ENCODE results near the gene ST6GALNAC2. TPM values are rescaled to one million over a fixed set of nuclear protein-coding genes. Genes with fewer than 3 reads are reported as not detected.

The ST6GALNAC2 gene
- total RNA-seq, 1 donor from 2014 or later: not detected

DNA sequence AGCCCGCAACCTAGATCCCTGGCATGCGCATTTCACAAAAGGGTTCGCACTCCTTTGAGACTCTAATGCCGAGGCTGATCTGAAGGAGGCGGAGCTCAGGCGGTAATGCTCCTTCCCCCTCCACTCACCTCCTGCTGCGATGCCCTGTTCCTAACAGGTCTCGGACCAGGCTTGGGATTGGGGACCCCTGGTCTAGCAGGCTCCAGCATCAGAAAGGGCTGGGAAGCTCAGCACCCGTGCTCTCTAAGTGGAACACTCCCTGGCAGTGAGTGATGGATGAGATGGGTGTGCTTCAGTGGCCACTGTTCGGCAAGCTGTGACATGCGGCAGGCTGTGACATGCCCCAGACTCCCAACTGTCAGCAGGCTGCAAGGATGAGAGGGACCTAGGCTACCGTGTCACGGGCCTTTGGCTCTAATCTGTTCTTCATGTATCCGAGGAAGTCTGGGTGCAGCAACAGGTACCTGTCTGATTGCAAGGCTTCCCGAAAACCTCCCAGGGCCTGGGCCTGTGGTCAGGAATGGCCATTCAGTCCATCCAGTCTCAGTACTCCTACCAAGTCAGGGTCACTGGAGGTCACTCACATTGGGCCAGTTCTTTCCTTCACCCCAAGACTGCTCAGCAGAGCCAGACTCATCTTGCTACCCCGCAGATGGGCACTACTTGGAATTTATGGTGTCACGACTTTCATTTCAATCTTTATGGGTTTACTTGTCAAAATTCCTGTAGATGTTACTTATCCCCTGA lies 1.3 kb upstream of the ST6GALNAC2 start:
- H3K27me3 Mint-ChIP-seq: peaks cover 68% of the 10 kb centered on the region

DNA sequence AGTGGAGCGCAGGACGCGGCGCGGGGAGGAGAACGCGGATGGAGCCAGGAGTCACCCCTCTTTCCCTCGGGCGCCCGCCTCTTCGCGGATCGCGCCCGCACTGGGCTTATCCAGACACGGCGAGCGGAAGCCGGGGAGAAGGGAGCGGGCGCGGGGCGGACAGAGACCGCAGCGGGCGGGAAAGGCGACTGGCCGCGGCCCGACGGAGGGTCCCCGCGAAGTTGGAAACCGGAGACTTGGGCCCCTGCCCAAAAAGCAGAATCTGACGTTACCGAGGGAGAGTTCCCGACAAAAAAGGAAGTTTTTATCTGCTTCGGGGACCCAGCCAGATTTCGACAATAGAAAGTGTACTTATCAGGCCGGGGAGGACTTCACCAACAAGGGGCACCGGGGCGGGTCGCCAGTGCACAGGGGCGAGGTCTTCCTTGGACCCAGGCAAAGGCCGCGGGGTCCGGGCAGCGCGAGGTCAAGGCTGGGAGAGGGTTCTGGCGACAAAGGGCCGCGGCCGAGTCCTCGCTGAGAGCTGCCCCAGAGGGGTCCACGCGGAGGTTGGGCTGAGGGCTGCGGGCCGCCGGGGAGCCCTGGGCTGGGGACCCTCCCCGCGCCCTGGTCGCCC lies 519 bp downstream of the ST6GALNAC2 start:
- peaks cover 1% of the 10 kb centered on the region for H3K4me1 Mint-ChIP-seq
- peaks cover 70% of the 10 kb centered on the region for H3K27me3 Mint-ChIP-seq
- peak; percentile 76 for DNase-seq
- H3K36me3 Mint-ChIP-seq (ENCODE audit: low read depth): no peaks in the 10 kb centered on the region
- peak overlapping the region; percentile 74 for H3K4me3 Mint-ChIP-seq
- no peaks in the 10 kb centered on the region for H3K9me3 Mint-ChIP-seq
- intact Hi-C loops (cut with micrococcal nuclease): loop anchor here (5.0 kb wide), 1 partner anchor 37 kb away; no protein-coding TSS in a partner anchor
- no peak overlapping the region for H3K27ac Mint-ChIP-seq

More for the DNA sequence above, 1.3 kb upstream of the ST6GALNAC2 start:
- Mint-ChIP-seq H3K36me3 (ENCODE audit: low read depth) (no peaks in the 10 kb centered on the region), H3K4me1 (peaks cover 1% of the 10 kb centered on the region), H3K4me3 (no peak overlapping the region), H3K27ac (no peak overlapping the region), H3K9me3 (no peaks in the 10 kb centered on the region)
- DNase-seq: no peak
- intact Hi-C loops (cut with micrococcal nuclease): loop anchor here (5.0 kb wide), 1 partner anchor 35 kb away; no protein-coding TSS in a partner anchor

DNA sequence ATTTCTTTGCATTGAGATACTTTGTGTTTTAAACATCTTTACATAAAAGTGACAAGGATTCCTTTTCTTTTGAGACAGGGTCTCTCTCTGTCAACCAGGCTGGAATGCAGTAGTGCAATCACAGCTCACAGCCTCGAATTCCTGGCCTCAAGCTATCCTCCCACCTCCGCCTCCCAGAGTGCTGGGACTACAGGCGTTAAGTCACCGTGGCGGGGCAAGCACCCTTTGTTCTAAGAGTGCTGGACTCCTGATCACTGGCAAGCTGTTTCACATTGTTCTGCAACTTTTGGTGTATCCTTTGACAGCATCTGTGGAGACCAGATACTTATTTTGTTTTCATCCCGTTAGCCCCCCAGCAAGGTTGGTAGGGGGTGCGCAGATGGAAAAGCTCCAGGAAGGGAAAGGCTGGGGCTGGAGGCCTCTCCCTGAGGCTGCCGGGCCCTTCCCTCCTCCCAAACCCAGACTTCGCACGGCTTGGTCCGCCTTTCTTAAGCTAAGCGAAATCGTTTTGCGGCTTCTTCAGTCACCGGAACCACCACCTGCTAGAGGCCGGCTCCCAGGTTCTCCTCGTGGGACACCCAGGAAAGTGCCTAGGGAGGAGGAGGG lies 1.1 kb downstream of the ST6GALNAC2 start:
- Mint-ChIP-seq H3K27me3 (peaks cover 65% of the 10 kb centered on the region), H3K27ac (no peak overlapping the region), H3K4me1 (peaks cover 5% of the 10 kb centered on the region), H3K9me3 (no peaks in the 10 kb centered on the region), H3K36me3 (ENCODE audit: low read depth) (no peaks in the 10 kb centered on the region), H3K4me3 (peak overlapping the region; percentile 74)
- DNase-seq: no peak
- intact Hi-C loops (cut with micrococcal nuclease): loop anchor here (5.0 kb wide), 1 partner anchor 38 kb away; no protein-coding TSS in a partner anchor

DNA sequence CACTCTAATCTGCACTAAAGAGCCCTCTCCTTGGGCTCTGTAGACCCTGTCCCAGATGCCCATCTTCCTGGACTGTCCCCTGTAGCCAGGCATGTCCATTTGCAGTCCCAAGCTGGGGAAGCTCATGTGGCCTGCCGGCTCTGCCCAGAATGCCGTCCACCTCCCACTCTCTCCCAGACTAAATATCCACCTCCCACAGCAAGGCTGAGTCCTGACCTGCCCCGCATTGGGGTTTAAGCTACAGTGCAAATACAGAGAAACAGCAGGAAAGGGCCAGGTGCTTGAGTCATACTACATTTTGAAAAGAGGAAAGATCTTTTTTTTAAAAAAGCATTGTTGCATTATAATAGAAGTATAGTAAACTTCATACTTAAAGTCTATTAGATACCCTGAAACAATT lies 3.0 kb downstream of the ST6GALNAC2 start:
- H3K4me1 Mint-ChIP-seq: peaks cover 10% of the 10 kb centered on the region
- peaks cover 49% of the 10 kb centered on the region for H3K27me3 Mint-ChIP-seq
- H3K36me3 Mint-ChIP-seq (ENCODE audit: low read depth): no peaks in the 10 kb centered on the region
- H3K4me3 Mint-ChIP-seq: no peak overlapping the region
- no peaks in the 10 kb centered on the region for H3K9me3 Mint-ChIP-seq
- intact Hi-C loops (cut with micrococcal nuclease): no loop called here
- no peak for DNase-seq
- H3K27ac Mint-ChIP-seq: no peak overlapping the region

DNA sequence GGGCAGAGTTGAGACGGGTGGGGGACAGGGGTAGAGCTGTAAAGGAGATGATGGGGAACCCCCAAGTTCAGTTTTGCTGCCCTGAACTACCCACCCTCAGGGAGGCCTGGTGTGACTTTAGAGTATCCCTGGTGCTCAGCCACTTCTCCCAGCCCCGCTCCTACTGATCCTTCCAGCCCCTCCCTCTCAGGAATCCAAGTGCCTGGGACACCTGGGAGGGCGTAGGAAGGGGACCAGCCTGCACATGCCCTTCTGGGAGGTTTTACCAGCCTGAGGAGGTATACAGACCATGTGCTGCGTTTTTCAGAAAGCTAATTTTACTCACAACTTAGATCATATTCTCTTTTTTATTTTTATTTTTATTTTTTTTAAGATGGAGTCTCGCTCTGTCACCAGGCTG lies 4.1 kb downstream of the ST6GALNAC2 start:
- no peak overlapping the region for H3K4me3 Mint-ChIP-seq
- H3K27ac Mint-ChIP-seq: no peak overlapping the region

DNA sequence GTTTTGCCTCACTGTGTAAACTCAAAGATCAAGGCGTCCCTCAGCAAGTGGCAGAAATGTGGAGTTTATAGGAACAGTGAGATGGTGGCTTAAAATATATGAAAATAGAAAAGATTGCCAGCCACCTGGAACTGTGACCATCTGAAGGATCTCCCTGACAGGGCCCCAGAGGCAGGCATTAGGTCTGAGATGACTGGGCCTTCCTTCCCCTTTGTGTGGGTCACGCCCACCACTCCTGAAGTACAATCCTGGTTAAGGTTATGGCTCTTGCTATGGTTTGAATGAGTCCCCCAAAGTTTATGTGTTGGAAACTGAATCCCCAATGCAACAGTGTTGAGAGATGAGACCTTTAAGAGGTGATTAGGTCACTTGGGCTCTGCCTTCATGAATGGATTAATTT lies 6.4 kb downstream of the ST6GALNAC2 start:
- Mint-ChIP-seq H3K36me3 (ENCODE audit: low read depth) (no peaks in the 10 kb centered on the region), H3K4me3 (no peak overlapping the region), H3K27ac (no peak overlapping the region), H3K4me1 (peaks cover 9% of the 10 kb centered on the region), H3K27me3 (peaks cover 24% of the 10 kb centered on the region), H3K9me3 (no peaks in the 10 kb centered on the region)
- intact Hi-C loops (cut with micrococcal nuclease): no loop called here
- DNase-seq: no peak

More for the DNA sequence above, 4.1 kb downstream of the ST6GALNAC2 start:
- intact Hi-C loops (cut with micrococcal nuclease): no loop called here
- Mint-ChIP-seq H3K27me3 (peaks cover 38% of the 10 kb centered on the region), H3K9me3 (no peaks in the 10 kb centered on the region), H3K4me1 (peaks cover 10% of the 10 kb centered on the region), H3K36me3 (ENCODE audit: low read depth) (no peaks in the 10 kb centered on the region)
- no peak for DNase-seq

DNA sequence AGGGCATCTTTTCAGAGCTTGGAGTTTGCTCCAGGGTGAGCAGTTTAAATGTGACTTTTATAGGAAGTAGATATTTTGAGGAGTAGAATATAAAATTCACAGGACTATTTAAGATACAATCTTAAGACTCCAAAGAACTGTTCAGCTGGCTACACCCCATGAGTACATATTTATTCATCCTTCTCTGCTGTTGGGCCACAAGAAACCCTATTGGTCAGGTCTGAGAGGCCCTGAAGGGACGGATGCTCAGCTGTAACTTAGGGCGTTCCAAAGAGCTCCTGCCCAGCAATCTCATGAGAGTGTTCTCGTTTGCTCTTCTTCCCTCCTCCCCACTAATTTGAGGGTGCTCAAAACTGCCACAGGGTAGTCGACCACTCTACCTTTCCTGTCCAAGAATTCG lies 7.3 kb downstream of the ST6GALNAC2 start:
- H3K27me3 Mint-ChIP-seq: peaks cover 15% of the 10 kb centered on the region
- no peaks in the 10 kb centered on the region for H3K9me3 Mint-ChIP-seq
- intact Hi-C loops (cut with micrococcal nuclease): no loop called here
- no peak for DNase-seq
- no peak overlapping the region for H3K4me3 Mint-ChIP-seq
- H3K4me1 Mint-ChIP-seq: peaks cover 9% of the 10 kb centered on the region
- no peak overlapping the region for H3K27ac Mint-ChIP-seq
- no peaks in the 10 kb centered on the region for H3K36me3 Mint-ChIP-seq (ENCODE audit: low read depth)

DNA sequence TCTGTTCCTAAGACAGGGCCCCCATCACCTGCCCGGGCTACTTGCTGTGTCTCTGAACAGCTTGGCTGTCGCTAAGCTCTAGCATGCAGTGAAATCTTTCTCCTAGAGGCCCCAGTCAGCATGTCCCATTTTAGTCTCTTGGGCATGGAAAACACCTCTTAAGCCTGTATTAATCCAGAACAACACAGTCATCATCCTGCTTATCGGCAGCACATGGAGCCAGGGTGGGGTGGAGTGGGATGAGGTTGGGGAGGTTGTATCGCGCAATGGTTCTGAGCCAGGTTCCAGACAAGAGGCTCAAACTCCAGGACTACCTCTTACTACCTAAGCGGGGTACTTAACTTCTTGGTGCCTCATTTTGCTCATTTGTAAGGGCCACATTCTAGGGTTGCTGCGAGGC lies 7.8 kb downstream of the ST6GALNAC2 start:
- H3K4me3 Mint-ChIP-seq: no peak overlapping the region
- H3K9me3 Mint-ChIP-seq: no peaks in the 10 kb centered on the region
- H3K27me3 Mint-ChIP-seq: peaks cover 11% of the 10 kb centered on the region
- intact Hi-C loops (cut with micrococcal nuclease): no loop called here
- no peak for DNase-seq
- peaks cover 9% of the 10 kb centered on the region for H3K4me1 Mint-ChIP-seq
- H3K27ac Mint-ChIP-seq: no peak overlapping the region
- no peaks in the 10 kb centered on the region for H3K36me3 Mint-ChIP-seq (ENCODE audit: low read depth)

DNA sequence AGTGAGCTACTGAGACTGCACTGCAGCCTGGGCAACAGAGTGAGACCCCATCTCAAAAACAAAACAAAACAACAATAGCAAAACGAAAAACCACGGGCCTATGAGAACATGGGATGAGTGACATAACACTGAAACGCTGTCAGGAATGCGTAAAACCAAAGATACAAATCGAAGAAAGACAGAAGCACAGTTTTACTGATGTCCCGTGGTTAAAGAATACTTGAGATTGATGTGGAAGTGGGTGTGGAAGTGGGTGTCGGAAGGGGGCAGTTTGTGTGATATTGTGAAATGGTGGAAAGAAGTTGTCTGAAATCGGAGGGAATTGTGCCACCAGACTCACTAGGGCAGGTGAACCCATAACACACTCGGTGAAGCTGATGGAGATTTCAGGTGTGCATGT lies 9.5 kb downstream of the ST6GALNAC2 start:
- no peaks in the 10 kb centered on the region for H3K9me3 Mint-ChIP-seq
- H3K4me3 Mint-ChIP-seq: no peak overlapping the region
- DNase-seq: no peak
- H3K36me3 Mint-ChIP-seq (ENCODE audit: low read depth): no peaks in the 10 kb centered on the region
- peaks cover 1% of the 10 kb centered on the region for H3K27me3 Mint-ChIP-seq
- intact Hi-C loops (cut with micrococcal nuclease): no loop called here
- H3K27ac Mint-ChIP-seq: no peak overlapping the region
- peaks cover 9% of the 10 kb centered on the region for H3K4me1 Mint-ChIP-seq

DNA sequence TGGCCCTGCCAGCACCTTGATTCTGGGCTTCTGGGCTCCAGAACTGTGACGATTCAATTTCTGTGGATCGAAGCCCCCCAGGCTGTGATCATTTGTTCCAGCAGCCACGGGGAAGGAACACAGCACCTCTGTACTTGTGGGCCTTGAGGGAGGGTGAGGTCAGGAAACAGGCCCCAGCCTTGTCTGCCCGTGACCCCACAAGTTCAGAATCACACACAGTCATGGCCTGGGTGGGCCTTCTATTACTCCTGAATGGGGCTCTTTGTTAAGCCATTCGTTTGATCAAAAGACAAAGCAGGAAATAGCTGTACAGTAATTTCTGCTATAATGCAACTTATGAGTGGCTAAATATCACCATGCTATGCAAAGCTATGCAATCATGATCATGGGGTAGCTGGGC lies 10.1 kb downstream of the ST6GALNAC2 start:
- Mint-ChIP-seq H3K4me3 (no peak overlapping the region), H3K9me3 (no peaks in the 10 kb centered on the region)

DNA sequence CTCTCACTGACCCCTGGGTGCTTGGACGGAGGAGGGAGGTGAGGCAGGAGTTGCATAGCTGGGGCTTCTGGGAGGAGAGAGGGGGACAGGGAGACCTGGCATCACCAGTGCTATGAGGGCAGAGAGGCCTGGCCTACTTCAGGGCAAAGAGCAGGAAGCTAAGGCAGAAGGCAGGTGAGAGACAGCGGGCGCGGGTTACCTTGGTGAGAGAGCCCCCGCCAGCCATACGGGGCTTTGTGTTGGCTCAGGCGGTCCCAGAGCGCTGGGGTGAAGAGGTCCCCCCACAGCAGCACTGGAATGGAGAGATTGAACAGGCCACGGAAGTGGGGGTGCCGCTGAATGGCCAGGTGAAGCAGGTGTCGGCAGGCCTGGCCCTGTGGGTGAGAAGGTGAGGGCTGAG lies 11.5 kb downstream of the ST6GALNAC2 start:
- no peaks in the 10 kb centered on the region for H3K36me3 Mint-ChIP-seq (ENCODE audit: low read depth)
- intact Hi-C loops (cut with micrococcal nuclease): no loop called here
- H3K4me3 Mint-ChIP-seq: no peak overlapping the region
- H3K9me3 Mint-ChIP-seq: no peaks in the 10 kb centered on the region
- no peak overlapping the region for H3K27ac Mint-ChIP-seq
- H3K27me3 Mint-ChIP-seq: no peaks in the 10 kb centered on the region
- H3K4me1 Mint-ChIP-seq: peaks cover 2% of the 10 kb centered on the region
- DNase-seq: no peak

More for the DNA sequence above, 10.1 kb downstream of the ST6GALNAC2 start:
- Mint-ChIP-seq H3K4me1 (peaks cover 9% of the 10 kb centered on the region), H3K27me3 (no peaks in the 10 kb centered on the region), H3K36me3 (ENCODE audit: low read depth) (no peaks in the 10 kb centered on the region), H3K27ac (no peak overlapping the region)
- no peak for DNase-seq
- intact Hi-C loops (cut with micrococcal nuclease): no loop called here

DNA sequence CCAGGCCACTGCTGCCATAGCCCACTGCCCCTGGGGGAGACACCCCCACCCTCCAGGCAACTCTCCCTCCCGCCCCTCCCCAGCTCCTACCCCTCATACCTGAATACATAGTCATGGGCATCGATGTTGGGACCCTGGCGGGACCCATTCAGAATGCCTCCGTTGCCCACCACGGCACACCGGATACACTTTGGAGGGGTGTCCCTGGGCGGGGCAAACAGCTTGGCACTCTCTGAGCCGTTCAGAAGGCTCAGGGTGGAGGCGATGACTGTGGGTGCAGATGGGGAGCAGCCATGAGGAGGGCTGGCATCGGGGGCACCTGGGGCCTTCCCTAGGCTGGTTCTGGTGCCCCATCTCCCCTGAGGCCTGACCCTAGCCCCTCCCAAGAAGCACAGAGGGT lies 12.6 kb downstream of the ST6GALNAC2 start:
- Mint-ChIP-seq H3K27ac (no peak overlapping the region), H3K4me1 (peaks cover 5% of the 10 kb centered on the region), H3K27me3 (peaks cover 5% of the 10 kb centered on the region), H3K36me3 (ENCODE audit: low read depth) (no peaks in the 10 kb centered on the region), H3K4me3 (no peak overlapping the region), H3K9me3 (no peaks in the 10 kb centered on the region)
- intact Hi-C loops (cut with micrococcal nuclease): no loop called here
- DNase-seq: no peak

DNA sequence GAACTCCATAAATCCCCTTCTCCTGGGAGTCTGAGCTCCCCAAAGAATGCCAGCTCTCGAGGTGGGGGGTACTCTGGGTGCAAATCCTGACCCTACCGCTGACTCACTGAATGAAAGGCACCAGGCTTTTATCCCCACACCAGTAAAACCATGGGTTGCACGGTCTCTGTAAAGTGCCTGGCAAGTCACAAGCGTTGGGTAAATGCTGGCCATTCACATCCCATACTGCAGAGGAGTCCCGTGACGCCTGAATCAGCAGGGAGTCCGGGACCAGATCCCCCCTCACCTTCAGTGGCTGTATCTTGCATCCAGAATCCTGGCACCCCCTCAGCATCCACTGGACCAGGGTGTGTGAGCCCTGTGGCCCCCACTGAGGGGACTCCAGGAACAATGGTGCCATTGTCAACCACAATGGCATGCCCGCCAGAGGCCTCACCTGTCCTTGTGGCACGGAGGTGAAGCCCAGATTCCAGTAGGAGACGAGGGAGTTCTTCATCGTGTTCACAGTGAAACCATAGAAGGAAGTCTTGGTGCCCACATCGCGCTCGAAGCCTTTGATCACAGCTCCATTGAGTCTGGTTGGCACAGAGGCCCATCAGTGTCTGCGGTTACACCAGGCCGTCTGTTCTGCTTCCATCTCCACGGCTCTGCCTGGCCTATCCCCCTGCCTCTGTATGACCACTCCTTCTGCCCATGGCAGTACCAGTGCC lies 13.3 kb downstream of the ST6GALNAC2 start:
- H3K27ac Mint-ChIP-seq: no peak overlapping the region

More for the DNA sequence above, 13.3 kb downstream of the ST6GALNAC2 start:
- peaks cover 5% of the 10 kb centered on the region for H3K27me3 Mint-ChIP-seq
- peaks cover 5% of the 10 kb centered on the region for H3K36me3 Mint-ChIP-seq (ENCODE audit: low read depth)
- H3K4me3 Mint-ChIP-seq: no peak overlapping the region
- DNase-seq: no peak
- no peaks in the 10 kb centered on the region for H3K9me3 Mint-ChIP-seq
- H3K4me1 Mint-ChIP-seq: peaks cover 8% of the 10 kb centered on the region
- intact Hi-C loops (cut with micrococcal nuclease): no loop called here
